ENCODE measurements around the gene NHEJ1. TPM values are rescaled to one million over a fixed set of nuclear protein-coding genes. Genes with fewer than 3 reads are reported as not detected.

The NHEJ1 gene
- total RNA-seq, 6 experiments from 2014 or later: 5.8 to 16.7 (median 10.9) TPM

DNA sequence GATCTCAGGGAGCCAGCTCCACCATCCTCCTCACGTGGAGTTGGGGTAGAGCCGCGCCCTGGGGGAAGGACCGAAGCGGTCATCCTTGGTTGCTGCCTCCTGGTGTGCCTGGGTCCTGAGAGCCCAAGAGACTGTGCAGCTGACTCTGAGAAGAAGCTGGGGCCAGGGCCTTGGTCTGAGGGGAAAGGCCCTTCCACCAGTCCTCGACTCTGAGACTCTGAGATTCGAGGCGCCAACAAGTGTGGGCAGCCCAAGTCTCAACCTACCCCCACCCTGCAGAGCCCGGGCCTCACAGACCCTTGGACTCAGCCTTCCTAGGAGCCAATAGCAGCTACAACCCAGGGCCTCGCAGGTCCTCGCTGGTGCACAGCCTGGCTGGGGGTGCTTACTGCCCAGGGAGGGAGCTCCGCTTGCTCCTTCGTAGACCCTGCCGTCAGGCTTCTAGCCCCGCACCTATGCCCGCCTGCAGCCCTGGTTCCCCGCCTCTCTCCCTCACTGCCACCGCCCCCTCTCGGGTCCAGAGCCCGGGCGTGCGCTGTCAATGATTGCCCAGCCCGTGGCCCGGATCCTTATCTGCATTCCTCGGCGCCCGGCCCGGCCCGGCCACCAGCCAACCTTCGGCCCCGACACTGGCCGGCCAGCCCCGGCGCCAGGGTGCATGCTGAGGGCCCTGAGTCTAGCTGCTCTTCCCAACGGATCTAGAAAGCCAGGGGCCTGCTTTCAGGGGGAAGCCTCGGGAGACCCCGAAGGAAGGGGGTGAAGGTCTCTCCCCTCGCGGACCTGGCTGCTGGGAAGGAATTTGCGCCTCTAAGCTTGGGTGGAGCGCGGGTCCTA is 101.9 kb downstream of the NHEJ1 start:
- peak; percentile 85 to 88 (median 87) for ATAC-seq
- WGBS (ENCODE audit: insufficient coverage, low coverage, low lambda C conversion rate, missing lambda C conversion rate): 4% methylated on average over 20 of the region's 42 CpGs

DNA sequence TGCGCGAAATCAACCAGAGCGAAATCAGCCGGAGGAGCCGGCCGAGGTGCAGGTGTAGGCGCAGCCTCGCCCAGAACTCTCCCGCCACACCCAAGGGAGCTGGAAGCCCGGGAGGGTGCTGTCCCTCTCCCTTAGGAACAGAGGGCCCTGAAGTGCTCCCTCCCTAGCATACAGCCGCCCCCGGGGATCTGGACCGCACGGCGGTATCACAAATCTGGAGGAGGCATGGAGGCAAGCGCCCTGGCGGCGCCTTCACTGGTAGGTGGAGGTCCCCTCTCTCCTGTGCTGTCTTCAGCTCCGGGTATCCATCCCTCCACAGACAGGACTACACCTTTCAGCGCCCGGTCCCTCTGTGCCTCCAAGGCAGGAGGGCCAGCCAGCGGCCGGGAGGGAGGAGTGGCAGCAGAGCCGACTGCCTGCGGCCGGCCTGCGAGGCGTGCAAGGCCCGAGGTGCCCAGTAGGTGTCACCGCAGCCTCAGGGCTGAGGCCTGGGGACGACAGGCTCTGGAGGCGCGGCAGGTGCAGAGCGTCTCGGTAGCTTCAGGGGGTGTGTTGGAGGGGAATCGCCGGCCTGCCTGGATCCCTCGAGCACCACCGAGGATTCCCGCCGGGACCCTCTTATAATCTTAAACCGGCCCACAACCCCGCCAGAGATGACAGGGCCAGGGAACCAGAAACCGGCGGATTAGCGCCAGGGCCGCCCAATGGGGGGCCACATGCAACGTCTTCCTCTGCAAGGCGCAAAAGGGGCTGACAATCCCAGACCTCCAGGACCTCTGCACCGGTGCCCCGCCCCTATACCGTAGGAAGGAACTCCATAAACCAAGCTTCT is 102.7 kb downstream of the NHEJ1 start:
- Histone ChIP-seq H3K36me3 (no peaks in the 10 kb centered on the region), H3K4me3 (peak overlapping the region in 2 of 3 donors; percentile 43 to 46), H3K9me3 (no peaks in the 10 kb centered on the region), H3K27me3 (no peaks in the 10 kb centered on the region), H3K27ac (no peak overlapping the region), H3K4me1 (peaks cover 0 to 31% (median 9%) of the 10 kb centered on the region in 4 donors)
- 6% methylated on average over 7 of the region's 52 CpGs for WGBS (ENCODE audit: insufficient coverage, low coverage, low lambda C conversion rate, missing lambda C conversion rate)
- DNase-seq (peak; percentile 84 to 88 (median 86)), ATAC-seq (peak; percentile 82 to 86 (median 84))
- TF ChIP-seq CTCF (IDR thresholded peaks at IDR 0.05) (peak; percentile 95 to 98 (median 96)), POLR2A (IDR thresholded peaks at IDR 0.05) (no peak)
- intact Hi-C loops (cut with DNase I): loop anchor here (2.0 to 10.0 kb wide), 3 partner anchors 63 to 99 kb away; no protein-coding TSS in a partner anchor

More for the DNA sequence above, 101.9 kb downstream of the NHEJ1 start:
- Histone ChIP-seq H3K9me3 (no peaks in the 10 kb centered on the region), H3K27me3 (no peaks in the 10 kb centered on the region), H3K27ac (peak overlapping the region in 2 of 3 donors; percentile 44 to 47), H3K36me3 (no peaks in the 10 kb centered on the region), H3K4me1 (peaks cover 0 to 31% (median 9%) of the 10 kb centered on the region in 4 donors), H3K4me3 (peak overlapping the region; percentile 37 to 46 (median 43))
- TF ChIP-seq POLR2A (IDR thresholded peaks at IDR 0.05) (no peak), CTCF (IDR thresholded peaks at IDR 0.05) (no peak)
- intact Hi-C loops (cut with DNase I): loop anchor here (2.0 to 10.0 kb wide), 3 partner anchors 62 to 99 kb away; no protein-coding TSS in a partner anchor
- peak; percentile 91 to 95 (median 93) for DNase-seq

DNA sequence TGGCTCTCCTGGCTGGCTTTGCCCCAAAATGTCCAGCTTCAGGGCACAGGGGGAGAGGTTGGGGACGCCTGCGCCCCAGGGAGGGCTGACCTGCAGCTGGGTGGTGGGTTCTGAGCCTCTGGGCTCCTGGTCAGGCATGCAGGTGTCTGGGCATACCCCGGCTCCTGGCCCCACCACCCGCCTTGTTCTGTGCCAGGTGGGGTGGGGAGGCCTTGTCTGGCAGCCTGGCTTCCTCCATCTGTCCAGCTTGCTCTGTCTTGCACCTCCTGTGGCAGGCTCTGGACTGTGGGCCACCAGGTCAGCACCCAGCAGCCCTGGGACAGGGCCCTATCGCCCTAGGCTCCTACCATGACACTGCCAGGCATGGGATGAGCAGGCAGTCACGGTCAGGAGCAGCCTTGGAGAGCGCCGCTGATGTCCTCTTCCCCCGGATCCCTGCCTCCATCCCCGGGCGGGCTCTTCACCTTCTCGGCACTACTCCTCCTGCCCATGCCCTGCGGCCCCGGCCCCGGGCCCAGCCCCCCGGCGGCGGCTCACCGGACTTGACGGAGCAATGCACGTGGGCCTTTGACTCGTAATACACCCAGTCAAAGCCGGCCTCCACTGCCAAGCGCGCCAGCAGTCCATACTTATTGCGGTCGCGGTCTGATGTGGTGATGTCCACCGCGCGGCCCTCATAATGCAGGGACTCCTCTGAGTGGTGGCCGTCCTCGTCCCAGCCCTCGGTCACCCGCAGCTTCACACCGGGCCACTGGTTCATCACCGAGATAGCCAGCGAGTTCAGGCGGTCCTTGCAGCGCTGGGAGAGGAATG is 103.5 kb downstream of the NHEJ1 start:
- TF ChIP-seq CTCF (IDR thresholded peaks at IDR 0.05) (no peak), POLR2A (IDR thresholded peaks at IDR 0.05) (no peak)
- ATAC-seq (no peak), DNase-seq (no peak)
- intact Hi-C loops (cut with DNase I): loop anchor here (5.0 to 10.0 kb wide), 2 partner anchors 98 to 100 kb away; no protein-coding TSS in a partner anchor
- H3K27ac ChIP-seq: no peak overlapping the region
- WGBS (ENCODE audit: insufficient coverage, low coverage, low lambda C conversion rate, missing lambda C conversion rate): no CpG with 5 or more reads among the region's 40 CpGs
- no peaks in the 10 kb centered on the region for H3K27me3 ChIP-seq
- H3K4me3 ChIP-seq: no peak overlapping the region
- no peaks in the 10 kb centered on the region for H3K9me3 ChIP-seq
- H3K36me3 ChIP-seq: no peaks in the 10 kb centered on the region
- peaks cover 0 to 31% (median 9%) of the 10 kb centered on the region in 4 donors for H3K4me1 ChIP-seq
